Uterus (tissue), 2 donors: Measurements from ENCODE around the gene DDN.

Experiments
- CTCF ChIP-seq, 4 experiments: fragments of 200-600 bp in 2 of 4; fragments of 450-650 bp in 2 of 4; sonication (generic) in 2 of 4; IDR thresholded peaks; one replicate each; pipeline ENCODE4 v1.5.1; 2016 to 2019; ENCODE audit warnings: antibody characterized with exemption in 4 of 4, mild to moderate bottlenecking in 2 of 4, moderate library complexity in 1 of 4
- POLR2A ChIP-seq, 2 donors: fragments of 450-650 bp; IDR thresholded peaks; one replicate each; pipeline ENCODE4 v1.6.1; 2016; ENCODE audit warnings: antibody characterized with exemption in 2 of 2, mild to moderate bottlenecking in 1 of 2, moderate library complexity in 1 of 2

GRCh38 chr12:48986720-48987291 is 12.4 kb downstream of the DDN start:
- TF ChIP-seq POLR2A (IDR thresholded peaks at IDR 0.05), result no peak
- TF ChIP-seq CTCF (IDR thresholded peaks at IDR 0.05), result no peak
